IMR-90 (cell line): ENCODE results near the gene BCL2L11. TPM values are rescaled to one million over a fixed set of nuclear protein-coding genes. Genes with fewer than 3 reads are reported as not detected.

Experiments used
- ATAC-seq: fragments of 200-7000 bp; cut with Tn5 transposase; 2 replicates; pipeline ENCODE4 v1.9.1; 2020; ENCODE audit warnings: low read depth, mild to moderate bottlenecking, moderate library complexity
- BruUV-seq: library from RNA; stranded (reverse); fragments of 400-500 nt; replicated peaks from 2 replicates; lab custom pipeline; 2021; lab: Mats Ljungman, UMichigan
- CTCF ChIA-PET: fragments of 300-600 bp; formaldehyde crosslinking; extraction: SDS; loops from one replicate; lab custom pipeline; 2021; ENCODE audit warnings: antibody characterized with exemption; lab: Yijun Ruan, JAX
- POLR2A ChIA-PET: fragments of 300-600 bp; sonication (Branson Sonifier 250); formaldehyde crosslinking; loops from one replicate; lab custom pipeline; 2022; ENCODE audit warnings: antibody characterized with exemption; ENCODE audit not compliant: unreplicated experiment; lab: Charles Lee
- DNase-seq: peaks from one replicate; pipeline ENCODE4 v3.0.0; 2013
- H2AFZ ChIP-seq: replicated peaks from 2 replicates; pipeline ENCODE3; 2013; ENCODE audit warnings: low read length, mild to moderate bottlenecking; ENCODE audit not compliant: poor library complexity
- H2AK5ac ChIP-seq: 2 replicates; pipeline ENCODE4 v1.6.1; 2013; ENCODE audit warnings: low read depth, low read length, inconsistent platforms
- H2AK9ac ChIP-seq: replicated peaks from 2 replicates; pipeline ENCODE3; 2013; ENCODE audit warnings: mild to moderate bottlenecking, low read depth, low read length, moderate library complexity; ENCODE audit not compliant: poor library complexity
- H2BK120ac ChIP-seq: 2 replicates; pipeline ENCODE4 v1.6.1; 2013; ENCODE audit warnings: low read depth, low read length, inconsistent platforms
- H2BK15ac ChIP-seq: 3 replicates; pipeline ENCODE4 v1.6.1; 2013; ENCODE audit warnings: low read depth, low read length, inconsistent platforms
- H2BK20ac ChIP-seq: 2 replicates; pipeline ENCODE4 v1.6.1; 2013; ENCODE audit warnings: low read depth, mild to moderate bottlenecking, inconsistent platforms, low read length, moderate library complexity
- H2BK5ac ChIP-seq: 2 replicates; pipeline ENCODE4 v1.6.1; 2013; ENCODE audit warnings: mild to moderate bottlenecking, low read depth, low read length, inconsistent platforms; ENCODE audit not compliant: poor library complexity, severe bottlenecking
- H3K14ac ChIP-seq: replicated peaks from 2 replicates; pipeline ENCODE4 v1.6.1; 2013; ENCODE audit warnings: low read depth, low read length, inconsistent platforms
- H3K18ac ChIP-seq: 2 replicates; pipeline ENCODE4 v1.6.1; 2013; ENCODE audit warnings: low read depth, low read length, control low read depth
- H3K23ac ChIP-seq: 2 replicates; pipeline ENCODE4 v1.6.1; 2013; ENCODE audit warnings: low read depth, low read length, inconsistent platforms
- H3K27ac ChIP-seq: 2 replicates; pipeline ENCODE4 v1.5.1; 2013; ENCODE audit warnings: mild to moderate bottlenecking, control low read depth, low read length; ENCODE audit not compliant: insufficient read depth
- H3K27me3 ChIP-seq: 2 replicates; pipeline ENCODE4 v1.6.1; 2013; ENCODE audit warnings: low read length; ENCODE audit not compliant: control insufficient read depth, insufficient read depth
- H3K36me3 ChIP-seq: 2 replicates; pipeline ENCODE4 v1.6.1; 2013; ENCODE audit warnings: low read length, mixed read lengths; ENCODE audit not compliant: control insufficient read depth, insufficient read depth
- H3K4ac ChIP-seq: 2 replicates; pipeline ENCODE4 v1.6.1; 2013; ENCODE audit warnings: low read depth, low read length, inconsistent platforms
- H3K4me1 ChIP-seq: 2 replicates; pipeline ENCODE4 v1.6.1; 2013; ENCODE audit warnings: low read length, mixed read lengths; ENCODE audit not compliant: control insufficient read depth, insufficient read depth
- H3K4me2 ChIP-seq: 2 replicates; pipeline ENCODE4 v1.6.1; 2013; ENCODE audit warnings: low read depth, mild to moderate bottlenecking, control low read depth, low read length, moderate library complexity
- H3K4me3 ChIP-seq: 2 replicates; pipeline ENCODE4 v1.5.1; 2013; ENCODE audit warnings: low read depth, mild to moderate bottlenecking, control low read depth, low read length, moderate library complexity; ENCODE audit not compliant: insufficient read depth
- H3K56ac ChIP-seq: 2 replicates; pipeline ENCODE4 v1.6.1; 2013; ENCODE audit warnings: low read length, inconsistent platforms; ENCODE audit not compliant: insufficient read depth; ENCODE audit errors: extremely low read depth
- H3K79me1 ChIP-seq, 2 experiments: 2 replicates each; pipeline ENCODE4 v1.6.1; 2013; ENCODE audit warnings: low read length in 2 of 2, inconsistent platforms in 1 of 2, low read depth in 1 of 2
- H3K9ac ChIP-seq: 2 replicates; pipeline ENCODE4 v1.6.1; 2013; ENCODE audit warnings: low read depth, low read length, control low read depth
- H3K9me1 ChIP-seq: 2 replicates; pipeline ENCODE4 v1.6.1; 2013; ENCODE audit warnings: low read length, inconsistent platforms; ENCODE audit not compliant: insufficient read depth
- H3K9me3 ChIP-seq: 2 replicates; pipeline ENCODE4 v1.6.1; 2013; ENCODE audit warnings: low read length; ENCODE audit not compliant: control insufficient read depth, insufficient read depth
- H4K20me1 ChIP-seq: 2 replicates; pipeline ENCODE4 v1.6.1; 2013; ENCODE audit warnings: low read length, inconsistent platforms; ENCODE audit not compliant: insufficient read depth
- H4K5ac ChIP-seq: 2 replicates; pipeline ENCODE4 v1.6.1; 2013; ENCODE audit warnings: mild to moderate bottlenecking, low read depth, low read length, control low read depth
- H4K8ac ChIP-seq, 2 experiments: 2 replicates each; pipeline ENCODE4 v1.6.1; 2013; ENCODE audit warnings: low read depth in 2 of 2, low read length in 2 of 2, control low read depth in 1 of 2, inconsistent platforms in 1 of 2
- H4K91ac ChIP-seq: 2 replicates; pipeline ENCODE4 v1.6.1; 2013; ENCODE audit warnings: low read depth, low read length, inconsistent platforms; ENCODE audit not compliant: insufficient read depth
- BHLHE40 ChIP-seq: fragments of 150-350 bp; IDR thresholded peaks from 2 replicates; pipeline ENCODE4 v1.6.1; 2016; ENCODE audit warnings: mild to moderate bottlenecking, low read depth, low read length
- CEBPB ChIP-seq: IDR thresholded peaks from 2 replicates; pipeline ENCODE4 v1.6.1; 2012; ENCODE audit warnings: low read depth, low read length, improper control_type of control experiment
- MAFK ChIP-seq: IDR thresholded peaks from 2 replicates; pipeline ENCODE4 v1.6.1; 2012; ENCODE audit warnings: low read depth, low read length, improper control_type of control experiment
- MXI1 ChIP-seq: IDR thresholded peaks from 2 replicates; pipeline ENCODE4 v1.6.1; 2012; ENCODE audit warnings: low read depth, mild to moderate bottlenecking, low read length, moderate library complexity, borderline replicate concordance
- RAD21 ChIP-seq: IDR thresholded peaks from 2 replicates; pipeline ENCODE4 v1.6.1; 2012; ENCODE audit warnings: low read length, improper control_type of control experiment
- WGBS, 2 experiments: methylation state at CpG; one replicate each; pipeline versions ENCODE4 v1.1.5 to v1.1.7; 2013; ENCODE audit warnings: missing lambda C conversion rate in 2 of 2; ENCODE audit not compliant: insufficient read length in 1 of 2; ENCODE audit errors: extremely low coverage in 2 of 2; 5-methylcytosine and 5-hydroxymethylcytosine counted together
- dilution Hi-C: fragments of 300-500 bp; cut with HindIII; formaldehyde crosslinking; loops from one replicate; pipeline ENCODE4 v1.14.3; 2018; ENCODE audit warnings: low sequenced_read_pairs; ENCODE audit not compliant: unreplicated experiment
- in situ Hi-C: fragments of 300-500 bp; cut with MboI; formaldehyde crosslinking; loops from 3 replicates; pipeline ENCODE4 v1.14.3; 2019; ENCODE audit warnings: low sequenced_read_pairs, inconsistent platforms, mixed read lengths
- intact Hi-C: fragments of 100-400 bp; cut with micrococcal nuclease; formaldehyde crosslinking; loops from 2 replicates; pipeline ENCODE4 v1.10.0; 2022
- polyA plus RNA-seq, 3 experiments: library from polyadenylated mRNA; depleted of rRNA; stranded (reverse); fragments of >200 nt; gene quantifications; 2 replicates each; pipeline ENCODE4 v1.2.3, GENCODE V29; 2012; ENCODE audit warnings: low replicate concordance in 1 of 3
- total RNA-seq: library from RNA; depleted of rRNA; stranded (reverse); fragments of >200 nt; gene quantifications from 2 replicates; pipeline ENCODE4 v1.2.3, GENCODE V29; 2012

BCL2L11 gene
- total and polyA plus RNA-seq, 2 of the 4 experiments (the other 2 are of a cell fraction) = 1.1 to 1.7 TPM

- H4K8ac ChIP-seq = no peak overlapping the region
- H3K4ac ChIP-seq = no peak overlapping the region
- H3K9ac ChIP-seq = no peak overlapping the region
- no peak for TF ChIP-seq MAFK
- TF ChIP-seq BHLHE40 = no peak
- TF ChIP-seq CEBPB = no peak
- no peak for TF ChIP-seq RAD21
- no peak for TF ChIP-seq MXI1
- no peak overlapping the region for H2BK20ac ChIP-seq
- POLR2A ChIA-PET = no interaction called here
- H2BK120ac ChIP-seq = no peak overlapping the region
- BruUV-seq = no TSS peak
- CTCF ChIA-PET = no interaction called here
- H3K27me3 ChIP-seq = no peaks in the 10 kb centered on the region
- intact Hi-C loops = no loop called here
- H3K27ac ChIP-seq = no peak overlapping the region
- H2AFZ ChIP-seq = no peak overlapping the region
- H3K36me3 ChIP-seq = peaks cover 17% of the 10 kb centered on the region
- dilution Hi-C loops = no loop called here
- H3K9me1 ChIP-seq = no peaks in the 10 kb centered on the region
- in situ Hi-C loops = no loop called here
- no peak overlapping the region for H3K4me2 ChIP-seq
- H4K5ac ChIP-seq = no peak overlapping the region
- DNase-seq (no peak), ATAC-seq (no peak)
- H2AK9ac ChIP-seq = no peak overlapping the region
- H4K20me1 ChIP-seq = peaks cover 5% of the 10 kb centered on the region; the same call in 1 of the 2 replicates
- H2BK15ac ChIP-seq = no peak overlapping the region
- H3K23ac ChIP-seq = no peak overlapping the region
- no peak overlapping the region for H3K56ac ChIP-seq
- H2BK5ac ChIP-seq = no peak overlapping the region
- H2AK5ac ChIP-seq = no peak overlapping the region
- no peak overlapping the region for H4K91ac ChIP-seq
- H3K4me3 ChIP-seq = no peak overlapping the region
- no peak overlapping the region for H3K14ac ChIP-seq
- H3K79me1 ChIP-seq = peaks cover 0 to 8% of the 10 kb centered on the region in 2 experiments; a peak in 1 of 4 replicates
- no peaks in the 10 kb centered on the region for H3K9me3 ChIP-seq
- no peaks in the 10 kb centered on the region; the same call in 1 of the 2 replicates for H3K4me1 ChIP-seq
- WGBS, 2 experiments = no CpG with 5 or more reads among the region's 1 CpG
- H3K18ac ChIP-seq = no peak overlapping the region
Observed at GRCh38 chr2:111126581-111126980, 5.9 kb downstream of the BCL2L11 start.
